Hindlimb muscle (tissue), 1 donor: ENCODE measurements around the gene BIRC7. TPM values are rescaled to one million over a fixed set of nuclear protein-coding genes. Genes with fewer than 3 reads are reported as not detected.
"Not testable (repeated sequence)": the region's sequence is repeated elsewhere in the genome, so short reads cannot be mapped to it uniquely, and the experiment has no call there.

Source experiments
- DNase-seq: peaks from one replicate; pipeline ENCODE4 v3.0.0-alpha.2; 2013
- polyA plus RNA-seq: library from polyadenylated mRNA; unstranded; fragments of 120-200 nt; gene quantifications from one replicate; pipeline ENCODE4 v1.2.1, GENCODE V29; 2013; ENCODE audit not compliant: insufficient read length

BIRC7 gene
- polyA plus RNA-seq, 1 donor = not detected

DNA sequence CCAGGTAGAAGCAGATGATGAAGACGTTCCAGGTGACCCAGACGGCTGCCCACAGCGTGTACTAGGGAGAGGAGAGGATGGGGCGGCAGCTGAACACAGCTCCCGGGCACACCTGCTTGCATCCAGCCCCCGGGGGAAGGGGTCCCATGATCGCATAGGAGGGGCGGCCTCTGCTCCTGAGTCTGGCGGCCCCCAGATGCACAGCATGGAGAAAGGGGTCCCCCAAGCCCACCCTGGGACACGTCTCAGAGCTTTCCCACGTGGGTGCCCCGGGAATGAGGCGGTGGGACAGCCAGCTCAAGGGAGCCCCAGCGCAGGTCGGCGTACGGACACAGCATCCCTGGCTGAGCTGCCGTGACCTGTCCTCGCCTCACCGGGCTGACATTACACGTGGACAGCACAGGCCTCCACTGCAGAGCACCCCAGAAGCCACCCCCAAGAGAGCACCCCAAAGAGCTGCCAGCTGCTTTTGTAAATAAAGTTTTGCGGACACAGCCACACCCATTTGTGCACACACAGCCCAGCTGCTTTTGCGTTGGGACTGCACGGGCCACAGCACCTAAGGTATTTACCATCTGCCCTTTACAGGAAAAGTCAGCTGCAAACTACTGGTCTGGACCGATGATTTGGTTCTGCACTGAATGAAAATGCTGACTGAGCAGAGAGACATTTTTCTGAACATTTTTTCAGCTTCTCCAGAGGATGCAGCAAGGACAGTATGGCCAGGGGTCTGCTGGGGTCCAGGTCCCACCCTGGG is 13.3 kb downstream of the BIRC7 start:
- no peak for DNase-seq

DNA sequence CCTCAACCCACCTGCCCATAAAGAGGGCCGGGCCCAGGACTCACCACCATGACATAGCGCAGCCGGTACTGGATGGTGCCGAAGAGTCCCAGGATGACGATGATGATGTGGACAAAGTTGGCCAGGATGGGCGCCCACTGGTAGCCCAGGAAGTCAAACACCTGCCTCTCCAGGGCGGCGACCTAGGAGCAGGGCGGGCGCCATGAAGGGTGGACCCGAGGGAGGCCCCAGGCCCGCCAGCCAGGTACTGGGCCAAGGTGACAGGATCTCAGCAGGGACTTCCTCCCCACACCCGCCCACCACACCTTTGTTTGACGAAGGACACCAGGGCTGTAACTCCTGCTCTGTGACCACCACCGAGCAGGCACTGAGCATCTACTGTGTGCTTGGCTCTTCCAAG is 14.2 kb downstream of the BIRC7 start:
- no peak for DNase-seq

DNA sequence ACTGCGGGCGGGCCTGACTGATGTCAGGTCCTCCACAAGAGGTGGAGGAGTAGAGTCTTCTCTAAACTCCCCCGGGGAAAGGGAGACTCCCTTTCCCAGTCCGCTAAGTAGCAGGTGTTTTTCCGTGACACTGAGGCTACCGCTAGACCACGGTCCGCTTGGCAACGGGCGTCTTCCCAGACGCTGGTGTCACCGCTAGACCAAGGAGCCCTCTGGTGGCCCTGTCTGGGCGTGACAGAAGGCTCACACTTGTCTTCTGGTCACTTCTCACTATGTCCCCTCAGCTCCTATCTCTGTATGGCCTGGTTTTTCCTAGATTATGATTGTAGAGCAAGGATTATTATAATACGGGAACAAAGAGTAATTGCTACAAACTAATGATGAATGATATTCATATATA is 15.6 kb downstream of the BIRC7 start:
- DNase-seq = not testable (repeated sequence)

DNA sequence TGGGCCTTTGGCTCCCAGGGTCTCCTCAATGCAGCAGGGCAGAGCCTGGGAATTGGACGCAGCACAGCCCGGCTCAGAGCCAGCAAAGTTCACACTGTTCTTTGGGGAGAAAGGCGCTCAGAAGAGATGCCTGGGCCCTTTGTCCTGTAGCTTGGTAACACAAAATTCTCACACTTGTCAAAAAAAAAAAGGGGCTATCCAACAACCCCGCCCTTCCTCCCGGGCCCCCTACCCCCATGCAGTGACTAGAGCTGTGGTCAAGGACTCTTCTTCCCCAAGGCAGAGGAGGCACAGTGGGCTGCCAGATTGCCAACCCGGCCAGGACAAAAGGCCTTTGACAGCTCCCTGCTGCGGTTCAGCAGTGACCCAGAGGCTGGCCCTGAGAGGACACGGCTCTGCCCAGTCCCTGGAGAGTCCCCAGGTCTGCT is 16.6 kb downstream of the BIRC7 start:
- DNase-seq = no peak

DNA sequence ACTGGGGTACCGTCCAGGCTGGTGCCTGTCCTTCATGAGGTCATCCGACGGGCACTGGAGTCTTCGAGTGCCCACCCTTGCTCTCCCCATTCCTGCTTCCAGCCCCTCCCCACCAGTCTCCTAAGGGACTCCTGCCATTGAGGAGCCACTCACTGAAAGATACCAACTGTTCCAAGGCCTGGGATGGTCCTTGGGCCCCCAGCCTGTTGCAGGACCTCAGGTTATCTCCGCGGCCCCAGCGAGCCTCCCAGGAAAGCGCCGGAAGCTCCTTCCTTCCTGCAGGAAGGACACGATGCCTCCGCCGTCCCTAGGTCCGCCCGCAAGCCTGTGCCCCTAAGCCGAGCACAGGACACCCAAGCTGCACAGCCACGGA is 17.3 kb downstream of the BIRC7 start:
- DNase-seq = no peak

DNA sequence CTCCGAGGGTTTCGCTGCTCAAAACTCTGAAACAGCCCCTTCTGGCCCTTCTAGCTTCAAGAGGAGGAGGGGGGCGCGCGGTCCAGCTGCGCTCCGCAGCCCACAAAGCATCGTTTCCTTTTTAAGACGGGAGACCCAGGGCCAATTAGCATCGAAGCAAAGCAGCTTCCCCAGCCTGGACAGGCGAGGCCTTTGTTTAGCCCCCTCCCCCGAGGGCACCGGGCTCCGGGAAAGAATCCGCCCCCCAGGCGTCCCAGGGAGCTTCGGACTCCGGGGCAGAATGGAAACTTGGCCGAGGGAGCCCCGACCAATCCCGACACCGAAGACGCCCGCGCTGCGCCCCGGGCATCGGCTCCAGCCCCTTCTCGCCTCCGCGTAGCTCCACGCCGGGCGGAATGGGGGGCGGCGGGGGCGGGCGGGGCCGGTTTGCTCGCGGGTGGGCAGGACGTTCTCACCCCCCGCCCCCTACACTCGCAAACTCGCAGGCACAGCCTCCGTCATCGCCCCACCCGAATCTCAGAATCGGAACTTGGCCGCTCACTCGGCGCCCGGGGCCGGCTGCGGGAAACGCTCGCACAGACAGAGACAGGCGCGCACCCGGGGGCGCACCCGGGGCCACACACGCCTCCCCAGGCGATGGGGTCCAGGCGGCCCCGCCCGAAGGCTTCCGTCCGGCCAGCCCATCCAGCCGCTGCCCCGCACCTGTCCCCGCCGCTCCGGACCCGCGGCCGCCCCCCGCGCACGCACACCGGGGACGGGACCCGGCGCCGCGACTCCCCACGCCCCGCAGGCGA is 17.9 kb downstream of the BIRC7 start:
- peak; percentile 66 for DNase-seq

DNA sequence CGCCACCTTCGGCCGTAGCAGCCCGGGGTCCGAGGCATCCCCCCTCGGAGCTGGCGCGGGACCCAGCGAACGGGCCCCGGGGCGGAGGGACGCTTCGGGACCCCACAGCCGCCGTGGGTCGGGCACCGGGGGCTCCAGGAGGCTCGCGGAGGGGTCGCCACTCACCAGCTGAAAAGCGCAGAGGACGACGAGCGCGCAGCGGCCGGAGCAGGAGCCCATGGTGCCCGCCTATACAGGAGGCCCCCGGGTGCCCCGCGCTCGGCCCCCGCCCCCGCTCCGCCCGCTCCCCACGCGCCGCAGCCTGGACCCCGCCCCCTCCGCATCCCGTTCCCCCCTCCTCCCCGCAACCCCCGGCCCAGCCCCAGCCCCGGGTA is 18.5 kb downstream of the BIRC7 start, which contains the start of gene NKAIN4:
Gene NKAIN4 (minus strand): TSS at position 232 of the 374 bp plus-strand sequence. CDS start 13 bp downstream, at position 219.
- no peak for DNase-seq

DNA sequence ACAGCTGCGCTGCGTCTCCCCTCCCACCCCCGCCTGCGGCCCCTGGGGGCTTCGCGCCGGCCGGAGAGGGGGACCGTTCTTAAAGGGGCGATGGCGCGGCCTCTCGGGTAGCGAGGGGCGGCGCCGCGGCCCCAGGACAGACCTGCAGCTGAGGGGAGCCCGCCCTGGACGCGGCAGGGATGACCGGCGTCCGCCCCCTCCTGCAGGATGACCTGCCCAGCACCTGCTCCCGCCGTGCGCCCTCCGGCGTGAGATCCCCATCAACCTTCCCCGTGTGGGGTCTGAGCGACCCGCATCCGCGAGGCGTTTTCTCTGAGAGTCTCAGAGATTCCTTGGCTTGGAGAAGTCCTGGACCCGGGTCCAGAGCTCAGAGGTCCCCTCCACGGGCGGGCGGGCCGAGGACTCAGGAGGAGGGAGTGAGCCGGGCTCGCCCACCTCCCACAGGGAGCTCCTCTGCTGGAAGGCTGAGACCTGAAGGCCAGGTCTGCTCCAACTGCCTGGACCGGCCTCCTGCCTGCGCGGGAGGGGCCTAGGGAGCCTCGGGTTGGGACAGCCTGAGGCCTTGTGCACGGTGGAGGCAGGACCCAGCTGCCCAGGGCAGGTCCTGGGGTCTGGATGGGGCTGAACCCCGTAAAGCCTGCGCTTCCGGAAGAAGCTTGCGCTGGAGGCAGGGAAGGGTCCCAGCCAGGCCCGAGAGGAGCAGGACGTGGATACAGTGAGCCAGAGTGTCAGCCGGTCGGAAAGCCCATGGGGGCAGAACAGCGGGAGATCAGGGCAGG is 19.1 kb downstream of the BIRC7 start:
- DNase-seq = no peak

DNA sequence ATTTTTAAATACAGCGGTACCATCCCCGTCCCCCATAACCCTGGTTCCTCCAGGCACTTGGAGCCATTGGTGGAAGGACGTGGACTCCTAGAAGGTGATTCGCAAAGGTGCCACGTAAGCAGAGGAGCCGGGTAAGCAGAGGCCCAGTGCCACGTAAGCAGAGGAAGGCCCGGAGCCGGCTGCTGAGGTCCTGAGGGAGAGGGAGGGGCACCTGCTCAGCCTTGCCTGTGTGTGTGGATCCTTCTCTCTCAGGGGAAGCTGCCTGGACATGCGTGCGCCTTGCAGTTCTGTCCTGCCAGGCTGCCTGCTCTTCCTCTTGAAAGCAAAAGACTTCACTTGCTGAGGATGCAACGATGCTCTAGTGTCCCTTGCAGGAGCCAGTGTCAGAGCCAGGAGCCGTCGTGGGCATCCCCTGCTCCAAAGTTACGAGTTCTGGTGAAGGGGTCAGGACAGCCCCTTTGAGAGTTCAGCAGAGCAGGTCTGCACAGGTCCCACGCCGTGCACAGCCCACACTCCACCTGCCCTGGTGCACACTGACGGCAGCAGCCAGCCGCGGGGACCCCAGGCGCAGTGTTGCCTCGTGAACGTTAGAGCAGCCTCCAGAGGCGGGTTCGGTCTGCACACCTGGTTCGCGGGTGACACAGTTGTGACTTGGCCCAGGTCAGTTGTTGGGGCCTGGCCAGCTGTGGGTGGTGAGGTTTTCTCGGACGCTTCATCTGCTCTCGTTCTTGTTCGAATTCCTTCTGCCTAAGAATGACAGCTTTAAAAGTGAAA is 20.4 kb downstream of the BIRC7 start:
- DNase-seq = no peak

DNA sequence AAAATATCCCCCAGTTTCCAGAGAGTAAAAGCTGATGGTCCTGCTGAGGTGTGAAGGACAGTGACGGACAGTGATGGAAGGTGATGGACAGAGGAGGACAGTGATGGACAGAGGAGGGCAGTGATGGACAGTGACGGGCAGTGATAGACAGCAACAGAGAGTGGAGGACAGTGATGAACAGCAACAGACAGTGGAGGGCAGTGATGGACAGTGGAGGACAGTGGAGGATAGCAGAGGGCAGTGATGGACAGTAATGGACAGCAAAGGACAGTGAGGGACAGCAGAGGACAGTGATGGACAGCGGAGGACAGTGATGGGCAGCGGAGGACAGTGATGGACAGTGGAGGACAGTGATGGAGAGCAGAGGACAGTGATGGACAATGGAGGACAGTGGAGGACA is 21.2 kb downstream of the BIRC7 start:
- DNase-seq = no peak

DNA sequence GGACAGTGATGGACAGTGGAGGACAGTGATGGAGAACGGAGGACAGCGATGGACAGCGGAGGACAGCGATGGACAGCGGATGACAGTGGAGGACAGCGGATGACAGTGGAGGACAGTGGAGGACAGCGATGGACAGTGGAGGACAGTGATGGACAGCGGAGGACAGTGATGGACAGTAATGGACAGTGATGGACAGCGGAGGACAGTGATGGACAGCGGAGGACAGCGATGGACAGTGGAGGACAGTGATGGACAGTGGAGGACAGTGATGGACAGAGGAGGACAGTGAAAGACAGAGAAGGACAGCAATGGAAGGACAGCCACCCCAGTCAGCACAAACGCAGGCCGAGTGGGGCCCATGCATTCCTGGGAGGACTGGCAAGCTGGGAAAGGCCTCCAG is 21.9 kb downstream of the BIRC7 start:
- no peak for DNase-seq

DNA sequence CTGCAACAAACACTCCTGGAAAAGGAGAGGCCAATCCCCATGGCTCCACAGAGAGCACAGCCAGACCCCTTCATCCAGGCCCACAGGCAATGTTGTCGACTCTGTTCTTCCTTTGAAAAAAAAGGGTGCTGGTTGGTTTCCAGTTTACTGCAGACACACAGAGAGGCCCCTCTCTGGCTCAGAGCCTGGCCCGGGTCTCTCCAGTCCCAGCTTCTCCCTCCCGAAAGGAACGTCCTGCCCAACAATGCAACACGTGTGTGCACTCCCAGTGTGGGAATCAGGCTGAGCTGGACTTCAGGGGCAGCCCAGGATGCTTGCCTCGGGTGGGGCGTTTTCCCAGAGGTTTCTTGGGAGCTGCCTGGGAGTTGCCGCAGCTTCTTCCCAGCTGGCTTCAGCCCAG is 23.1 kb downstream of the BIRC7 start:
- peak; percentile 62 for DNase-seq

DNA sequence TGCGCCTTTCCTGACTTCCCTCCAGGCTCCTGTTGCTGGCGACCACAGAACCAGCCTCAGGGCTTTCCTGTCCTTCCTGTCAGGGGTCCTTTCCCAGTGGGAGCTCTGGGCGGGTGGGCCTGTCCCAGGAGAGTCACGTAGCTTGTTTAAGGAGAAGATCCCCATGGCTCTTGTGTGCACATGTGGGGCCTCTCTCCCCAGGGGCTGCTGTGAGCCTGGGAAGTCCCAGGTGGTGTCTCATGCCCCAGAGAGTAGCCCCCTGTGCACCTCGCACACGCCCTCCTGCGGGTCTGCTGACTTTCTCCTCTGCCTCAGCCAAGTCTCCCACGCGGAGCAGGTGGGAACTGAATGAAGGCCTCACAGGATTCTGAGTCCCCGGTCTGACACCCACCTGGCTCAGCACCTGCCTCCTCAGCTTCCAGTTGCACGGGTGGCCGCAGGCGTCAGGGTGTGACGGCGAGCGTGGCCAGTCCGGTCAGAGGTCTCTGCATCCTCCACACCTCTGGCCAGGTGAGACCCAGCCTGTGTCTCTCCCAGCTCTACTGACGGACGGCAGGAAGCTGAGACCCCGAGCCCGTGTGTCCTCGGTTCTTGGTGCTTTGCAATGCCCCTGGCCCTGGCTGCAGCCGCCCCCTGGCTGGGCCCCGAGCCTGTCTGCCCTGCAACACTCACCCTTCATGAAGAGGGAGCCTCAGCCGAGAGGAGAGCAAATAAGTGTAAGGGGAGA is 24.2 kb downstream of the BIRC7 start:
- DNase-seq = no peak

DNA sequence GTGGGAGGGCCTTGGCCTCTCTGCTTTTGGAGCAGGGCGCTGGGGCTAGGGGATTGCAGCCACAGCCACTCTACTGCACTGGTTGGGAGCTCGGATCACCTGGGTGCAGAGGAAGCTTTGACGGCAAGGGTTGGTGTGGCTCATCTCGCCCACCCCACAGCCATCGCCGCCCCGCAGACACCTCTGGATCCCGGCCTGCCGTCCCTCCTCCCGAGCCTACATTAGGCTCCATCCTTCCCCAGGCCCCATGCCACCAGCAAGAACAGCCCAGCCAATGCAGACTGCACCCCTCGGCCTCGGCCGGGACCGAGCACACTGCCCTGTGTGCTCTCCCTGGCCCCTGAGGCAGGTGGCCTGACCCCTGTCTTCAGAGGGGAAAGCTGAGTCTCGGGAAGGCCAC is 24.8 kb downstream of the BIRC7 start:
- DNase-seq = no peak

DNA sequence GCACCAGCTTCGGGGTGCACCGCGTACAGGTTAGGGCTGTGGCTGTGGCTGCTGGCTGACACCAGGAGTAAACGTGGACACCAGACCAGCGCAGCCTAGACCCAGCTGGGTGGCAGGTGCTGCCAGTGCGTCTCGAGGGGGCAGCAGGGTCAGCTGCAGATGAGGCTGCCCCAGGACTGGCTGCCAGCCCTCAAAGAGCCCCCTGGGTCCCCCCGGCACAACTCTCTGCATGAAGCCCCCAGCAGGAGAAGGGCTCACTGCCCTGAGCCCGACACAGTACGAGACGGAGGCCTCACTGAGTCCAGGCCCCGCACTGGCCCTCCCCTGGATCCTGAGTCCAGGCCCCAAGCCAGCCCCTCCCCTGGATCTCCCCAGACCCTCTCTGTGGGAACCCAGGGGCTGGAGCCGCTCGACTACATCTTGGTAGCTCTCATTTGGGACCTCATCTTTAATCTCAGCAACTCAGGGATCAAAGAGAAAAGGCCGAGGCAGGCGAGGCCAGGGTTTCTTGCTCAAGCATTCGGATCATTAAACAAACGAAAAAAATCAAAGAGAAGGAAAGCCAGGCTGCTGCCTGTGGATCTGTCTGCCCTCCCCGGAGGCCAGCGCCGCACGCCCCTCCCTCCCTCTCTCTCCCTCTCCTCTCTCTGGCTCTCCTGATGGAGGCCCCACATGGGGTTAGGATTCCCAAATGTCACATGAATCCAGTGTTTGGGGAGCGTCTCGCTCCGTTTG is 25.5 kb downstream of the BIRC7 start:
- DNase-seq = no peak

DNA sequence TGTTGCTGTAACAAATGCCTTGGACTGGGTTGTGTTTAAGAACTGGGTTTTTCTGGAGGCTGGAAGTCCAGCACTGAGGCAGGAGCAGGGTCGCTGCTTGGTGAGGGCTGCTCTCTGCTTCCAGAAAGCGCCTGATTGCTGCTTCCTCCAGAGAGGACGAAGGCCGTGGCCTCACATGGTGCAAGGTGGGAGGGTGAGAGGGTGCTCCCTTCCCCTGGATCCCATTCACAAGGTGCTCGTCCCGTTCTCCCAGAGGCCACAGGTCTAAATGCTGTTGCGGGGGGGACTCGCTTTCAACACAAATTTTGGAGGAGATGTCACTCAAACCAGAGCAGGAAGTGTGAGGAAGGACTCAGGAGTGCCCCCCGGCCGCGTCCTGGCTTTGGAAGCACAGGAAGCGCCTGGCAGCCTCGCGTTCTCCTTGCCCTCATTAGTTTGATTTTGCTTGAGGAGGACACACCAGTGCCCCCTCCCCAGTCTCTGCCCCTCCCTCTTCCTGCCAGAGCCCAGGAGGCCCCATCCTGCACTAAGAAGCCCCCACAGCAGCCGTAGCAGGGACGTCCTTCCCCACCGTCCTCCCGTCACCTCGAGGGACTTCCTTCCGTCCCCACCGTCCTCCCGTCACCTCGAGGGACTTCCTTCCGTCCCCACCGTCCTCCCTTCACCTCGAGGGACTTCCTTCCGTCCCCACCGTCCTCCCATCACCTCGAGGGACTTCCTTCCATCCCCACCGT is 26.3 kb downstream of the BIRC7 start:
- DNase-seq = no peak

DNA sequence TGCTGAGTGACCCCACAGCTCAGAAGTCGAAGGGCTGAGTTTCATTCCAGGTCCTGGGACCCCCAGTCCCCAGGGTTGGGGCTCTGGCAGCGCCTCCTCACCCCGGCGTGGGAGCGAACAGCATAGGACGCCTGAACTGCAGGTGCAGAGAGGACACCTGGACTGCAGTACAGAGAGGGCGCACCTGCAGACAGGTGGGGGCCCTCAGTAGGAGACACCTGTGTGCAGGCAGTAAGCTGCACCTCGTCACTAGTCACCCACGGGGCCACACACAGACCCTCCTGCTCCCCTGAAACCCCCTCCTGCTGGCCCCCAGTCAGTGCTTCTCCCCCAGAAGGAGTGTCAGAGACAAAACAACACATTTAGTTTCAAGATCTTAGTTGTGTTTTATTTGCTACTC is 27.1 kb downstream of the BIRC7 start:
- no peak for DNase-seq

DNA sequence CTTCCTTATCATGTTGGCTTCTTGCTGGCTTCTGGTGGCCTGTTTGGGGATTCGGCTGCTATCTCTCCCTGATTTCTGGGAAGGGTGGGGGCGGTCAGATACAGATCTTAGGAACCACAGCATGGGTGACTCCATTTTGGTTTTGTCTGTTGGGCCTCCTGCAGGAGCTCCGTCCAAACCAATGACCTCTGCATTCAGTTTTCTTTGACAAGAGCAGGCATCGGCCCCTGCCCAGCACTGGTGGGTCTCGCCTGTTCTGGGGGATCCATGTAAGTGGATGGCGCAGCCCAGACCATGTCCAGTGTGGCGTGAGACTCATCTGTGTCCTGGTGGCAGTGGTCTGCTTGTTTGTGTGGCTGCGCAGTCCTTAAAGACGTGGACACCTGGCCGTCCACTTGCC is 28.3 kb downstream of the BIRC7 start:
- DNase-seq = no peak

DNA sequence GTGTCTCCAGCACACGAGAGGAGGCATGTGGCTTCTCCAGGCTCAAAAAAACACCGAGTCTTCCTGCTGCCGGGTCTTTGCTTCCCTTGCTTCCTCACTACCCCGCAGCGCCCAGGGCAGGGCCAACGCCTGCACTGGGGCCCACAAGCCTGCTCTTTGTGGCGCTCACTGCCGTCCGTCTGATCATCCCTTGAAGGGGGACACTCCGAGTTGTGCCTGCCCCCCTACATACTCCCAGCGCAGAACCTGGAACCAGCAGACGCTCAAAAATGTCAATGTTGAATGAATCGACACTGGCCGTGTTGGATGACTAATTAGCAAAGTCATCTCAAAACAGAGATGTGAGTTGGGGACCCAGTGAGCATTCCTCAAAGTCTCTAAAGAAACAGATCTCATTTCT is 28.8 kb downstream of the BIRC7 start:
- no peak for DNase-seq

DNA sequence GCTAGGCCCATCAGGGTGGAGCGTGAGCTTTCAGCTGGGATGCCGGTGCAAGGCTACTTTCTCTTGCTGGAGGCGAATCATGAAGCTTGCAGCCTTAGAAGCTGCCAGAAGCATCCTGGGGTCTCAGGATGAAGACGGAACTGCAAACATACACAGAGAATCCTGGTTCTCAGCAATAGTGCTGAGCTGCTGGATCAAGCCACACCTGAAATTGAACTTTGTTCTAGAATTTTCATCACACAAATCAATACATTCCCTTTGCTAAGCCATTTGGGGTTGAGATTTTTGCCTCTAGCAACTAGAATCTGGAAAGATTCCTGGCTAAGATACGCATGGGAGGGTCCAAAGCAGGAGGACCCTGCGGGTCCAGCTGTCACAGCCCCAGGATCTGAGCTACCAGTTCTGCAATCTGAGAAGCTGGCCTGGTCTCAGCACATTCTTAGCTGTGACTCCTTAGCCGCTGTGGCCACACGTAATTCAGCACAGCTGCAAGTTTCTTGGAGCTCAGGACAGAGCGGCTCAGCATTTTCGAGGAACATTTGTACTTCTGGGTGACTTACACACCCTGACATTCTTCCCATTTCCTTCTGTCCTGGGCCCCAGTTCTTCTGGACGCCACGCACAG is 30.3 kb downstream of the BIRC7 start:
- peak; percentile 72 for DNase-seq
